Spleen (tissue), 7 donors: ENCODE measurements around the gene TRIM41.

Experiments used
- CTCF ChIP-seq, 11 experiments: fragments of 200-600 bp in 7 of 11; fragments of 450-650 bp in 4 of 11; sonication (generic) in 4 of 11; IDR thresholded peaks in 8 of 11; conservative IDR thresholded peaks in 3 of 11; 1 replicate in 7 of 11; 2 replicates in 4 of 11; pipeline versions ENCODE4 v1.4.0 to v1.8.0; 2016 to 2021; ENCODE audit warnings: antibody characterized with exemption in 11 of 11, inconsistent platforms in 4 of 11, mild to moderate bottlenecking in 1 of 11
- POLR2AphosphoS5 ChIP-seq, 3 donors: sonication (generic); formaldehyde crosslinking; IDR thresholded peaks; one replicate each; pipeline ENCODE4 v1.5.1; 2017; ENCODE audit warnings: antibody characterized with exemption in 3 of 3
- donor health status: DM: no; HTN: no; CAD: no; lungs with moderate emphysema.
- donor health status: DM: no; HTN: no; CAD: no.
- donor health status: DM: no; HTN: no; CAD: no.

- TF ChIP-seq CTCF (IDR thresholded peaks at IDR 0.05 in 8 of 11, conservative IDR thresholded peaks at IDR 0.05 in 3 of 11), result no peak
- no peak for TF ChIP-seq POLR2AphosphoS5 (IDR thresholded peaks at IDR 0.05)
These were observed 4.3 kb upstream of the TRIM41 start for GRCh38 chr5:181218795-181219124.
